HCT116 (cell line): ENCODE measurements around the gene DBNDD2.

ENCODE experiments used
- CTCF ChIP-seq, 3 experiments: fragments of 200-600 bp in 1 of 3; sonication (generic) in 1 of 3; IDR thresholded peaks in 2 of 3; conservative IDR thresholded peaks in 1 of 3; 2 replicates each; pipeline ENCODE4 v1.5.1; 2012 to 2017; ENCODE audit warnings: low read depth in 2 of 3, low read length in 2 of 3, antibody characterized with exemption in 1 of 3, borderline replicate concordance in 1 of 3, control low read depth in 1 of 3, mild to moderate bottlenecking in 1 of 3, mixed read lengths in 1 of 3, mixed run types in 1 of 3, moderate library complexity in 1 of 3; ENCODE audit not compliant: insufficient read depth in 1 of 3
- EZH2 ChIP-seq: fragments of 200-600 bp; sonication (generic); IDR thresholded peaks from 2 replicates; pipeline ENCODE4 v1.6.1; 2017; ENCODE audit warnings: antibody characterized with exemption, mixed run types
- EZH2phosphoT487 ChIP-seq: fragments of 200-600 bp; IDR thresholded peaks from 2 replicates; pipeline ENCODE4 v1.6.1; 2018; ENCODE audit warnings: antibody characterized with exemption, borderline replicate concordance
- JUND ChIP-seq: IDR thresholded peaks from 2 replicates; pipeline ENCODE4 v1.6.1; 2012
- POLR2A ChIP-seq: IDR thresholded peaks from 2 replicates; pipeline ENCODE4 v1.7.0; 2011; ENCODE audit warnings: borderline replicate concordance; ENCODE audit not compliant: insufficient read depth, insufficient read length; ENCODE audit errors: extremely low read depth
- ZNF274 ChIP-seq: fragments of 200-500 bp; sonication (Bioruptor generic); IDR thresholded peaks from 2 replicates; pipeline ENCODE4 v1.6.1; 2014; ENCODE audit warnings: mild to moderate bottlenecking, low read depth, low read length, inconsistent platforms

DNA sequence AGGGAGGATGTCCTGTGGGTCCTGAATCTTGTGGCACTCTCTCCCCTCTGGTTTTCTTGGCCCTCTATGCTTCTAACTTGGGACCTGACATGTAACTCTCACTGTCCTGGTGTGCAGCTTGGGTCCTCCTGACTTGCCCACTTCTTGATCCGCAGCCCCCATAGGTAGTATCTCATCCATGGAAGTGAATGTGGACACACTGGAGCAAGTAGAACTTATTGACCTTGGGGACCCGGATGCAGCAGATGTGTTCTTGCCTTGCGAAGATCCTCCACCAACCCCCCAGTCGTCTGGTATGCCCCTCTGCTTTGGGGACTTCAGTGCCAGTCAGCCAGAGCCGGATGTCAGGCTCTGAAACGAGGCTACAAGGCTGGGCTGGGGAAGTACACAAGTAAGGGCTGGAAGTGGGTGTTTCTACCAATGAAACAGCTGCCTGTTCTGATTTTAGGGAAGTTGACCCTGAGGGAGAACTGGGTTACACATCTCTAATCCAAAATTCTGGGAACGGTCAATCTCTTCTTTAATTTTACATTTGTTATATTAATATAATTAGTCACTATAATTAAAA lies 641 bp downstream of the DBNDD2 start:
- no peak for TF ChIP-seq JUND
- no peak for TF ChIP-seq POLR2A
- no peak for TF ChIP-seq EZH2phosphoT487
- TF ChIP-seq CTCF (IDR thresholded peaks at IDR 0.05 in 2 of 3, conservative IDR thresholded peaks at IDR 0.05 in 1 of 3; ENCODE audit: borderline replicate concordance in 1 of 3, insufficient read depth in 1 of 3, low read depth in 2 of 3, low read length in 2 of 3): no peak
- no peak for TF ChIP-seq ZNF274
- TF ChIP-seq EZH2: no peak
